NT2/D1 (cell line): Measurements from ENCODE around the gene STPG2.

Experiments used
- DNase-seq: peaks from one replicate; pipeline ENCODE4 v3.0.0-alpha.2; 2011; ENCODE audit warnings: low read depth, low spot score
- H3K27me3 ChIP-seq: 2 replicates; pipeline ENCODE4 v1.6.0; 2011; ENCODE audit warnings: mild to moderate bottlenecking; ENCODE audit not compliant: insufficient read length, insufficient read depth
- H3K36me3 ChIP-seq: 2 replicates; pipeline ENCODE4 v1.6.1; 2011; ENCODE audit warnings: mild to moderate bottlenecking, low read length, mixed read lengths; ENCODE audit not compliant: insufficient read depth, insufficient read length
- H3K4me1 ChIP-seq: 2 replicates; pipeline ENCODE4 v1.5.1; 2011; ENCODE audit not compliant: insufficient read depth, insufficient read length
- H3K4me3 ChIP-seq: 2 replicates; pipeline ENCODE4 v1.5.1; 2011; ENCODE audit warnings: low read depth; ENCODE audit not compliant: insufficient read length
- H3K9ac ChIP-seq: 2 replicates; pipeline ENCODE4 v1.6.0; 2011; ENCODE audit warnings: low read depth; ENCODE audit not compliant: insufficient read length
- H3K9me3 ChIP-seq: 2 replicates; pipeline ENCODE4 v1.5.1; 2011; ENCODE audit warnings: mild to moderate bottlenecking, low read length; ENCODE audit not compliant: insufficient read depth
- SUZ12 ChIP-seq: IDR thresholded peaks from 2 replicates; pipeline ENCODE4 v1.6.1; 2011; ENCODE audit not compliant: insufficient read length, insufficient read depth; ENCODE audit errors: extremely low read depth
- YY1 ChIP-seq: IDR thresholded peaks from 2 replicates; pipeline ENCODE4 v1.6.1; 2011; ENCODE audit not compliant: insufficient read length, insufficient read depth
- ZNF274 ChIP-seq: IDR thresholded peaks from 2 replicates; pipeline ENCODE4 v1.6.1; 2011; ENCODE audit warnings: mild to moderate bottlenecking, low read depth, low read length

STPG2 gene

DNA sequence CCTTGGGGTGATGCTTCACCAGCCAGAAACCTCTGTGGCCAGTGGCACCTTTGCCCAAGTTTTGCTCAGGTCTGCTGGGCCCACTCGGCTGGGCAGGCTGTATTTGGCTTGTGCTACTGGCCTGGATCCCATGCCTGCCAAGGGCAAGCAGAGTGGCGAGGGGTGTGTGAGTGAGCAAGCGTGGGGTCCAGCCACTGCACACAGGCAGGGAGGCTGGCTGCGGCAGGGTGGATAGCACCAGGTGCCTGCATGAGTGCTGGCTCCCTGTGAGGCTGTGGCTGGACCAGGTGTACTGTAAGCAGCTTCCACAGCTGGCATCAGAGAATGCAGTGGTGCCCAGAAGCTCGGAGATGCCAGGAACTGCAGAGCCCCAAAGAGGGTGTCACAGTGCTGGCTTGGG is 478.5 kb downstream of the STPG2 start:
- Histone ChIP-seq H3K4me3 (no peak overlapping the region), H3K4me1 (no peaks in the 10 kb centered on the region)
- no peak for TF ChIP-seq YY1
- no peak for TF ChIP-seq ZNF274
- TF ChIP-seq SUZ12, result no peak

DNA sequence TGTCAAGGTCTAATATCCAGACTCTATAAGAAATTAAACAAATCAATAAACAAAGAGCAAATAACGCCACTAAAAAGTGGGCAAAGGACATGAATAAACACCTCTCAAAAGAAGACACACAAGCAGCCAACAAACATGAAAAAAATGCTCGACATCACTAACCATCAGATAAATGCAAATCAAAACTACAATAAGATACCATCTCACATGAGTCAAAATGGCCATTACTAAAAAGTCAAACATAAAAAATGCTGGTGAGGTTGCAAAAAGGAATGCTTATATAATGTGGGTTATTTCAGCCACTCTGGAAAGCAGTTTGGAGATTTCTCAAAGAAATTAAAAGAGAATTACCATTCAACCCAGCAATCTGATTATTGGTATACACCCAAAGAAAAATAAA is 481.1 kb downstream of the STPG2 start:
- H3K27me3 ChIP-seq, result no peaks in the 10 kb centered on the region
- H3K36me3 ChIP-seq, result no peaks in the 10 kb centered on the region
- DNase-seq, result no peak
- peaks cover 16% of the 10 kb centered on the region; the same call in 1 of the 2 replicates for H3K9me3 ChIP-seq
- no peak overlapping the region for H3K4me3 ChIP-seq
- no peak for TF ChIP-seq ZNF274
- TF ChIP-seq SUZ12, result no peak
- no peak for TF ChIP-seq YY1
- H3K4me1 ChIP-seq, result no peaks in the 10 kb centered on the region
- H3K9ac ChIP-seq, result no peak overlapping the region

More for the DNA sequence above, 478.5 kb downstream of the STPG2 start:
- H3K27me3 ChIP-seq, result no peaks in the 10 kb centered on the region
- H3K9me3 ChIP-seq, result peaks cover 16% of the 10 kb centered on the region; the same call in 1 of the 2 replicates
- DNase-seq, result no peak
- H3K9ac ChIP-seq, result no peak overlapping the region
- H3K36me3 ChIP-seq, result no peaks in the 10 kb centered on the region

DNA sequence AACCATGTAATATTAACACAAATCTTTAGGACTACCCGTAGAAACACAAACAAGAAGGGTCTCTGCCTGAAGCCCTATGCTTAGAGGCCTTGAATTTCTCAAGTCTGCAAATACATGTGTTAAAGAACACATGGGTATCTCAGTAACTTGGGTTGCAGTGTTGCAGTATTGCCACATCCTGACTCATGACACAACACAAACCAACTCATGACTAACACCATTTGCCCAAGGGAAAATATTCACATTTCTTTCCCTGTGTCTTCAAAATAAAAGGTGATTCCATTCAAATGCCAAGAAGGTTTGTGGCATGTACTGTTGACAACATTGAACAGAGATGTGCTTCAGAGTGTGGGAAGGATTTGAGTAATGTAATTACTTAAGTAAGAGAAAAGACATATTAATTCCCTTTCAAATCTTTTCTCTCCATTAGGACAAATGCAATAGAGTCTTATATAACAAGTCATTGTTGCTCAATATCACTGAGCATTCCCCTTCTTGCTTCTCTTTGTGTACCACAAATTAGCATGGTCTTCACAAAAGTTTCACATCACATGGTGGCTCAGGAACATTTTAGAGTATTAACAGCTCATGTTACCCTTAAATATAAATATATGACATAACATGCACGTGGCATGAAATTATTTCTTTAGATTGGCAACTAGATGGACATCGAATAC is 487.1 kb downstream of the STPG2 start:
- Histone ChIP-seq H3K4me3 (no peak overlapping the region), H3K9ac (no peak overlapping the region), H3K36me3 (no peaks in the 10 kb centered on the region), H3K4me1 (no peaks in the 10 kb centered on the region), H3K27me3 (no peaks in the 10 kb centered on the region), H3K9me3 (no peaks in the 10 kb centered on the region)
- DNase-seq, result no peak
- TF ChIP-seq ZNF274 (no peak), YY1 (no peak), SUZ12 (no peak)

DNA sequence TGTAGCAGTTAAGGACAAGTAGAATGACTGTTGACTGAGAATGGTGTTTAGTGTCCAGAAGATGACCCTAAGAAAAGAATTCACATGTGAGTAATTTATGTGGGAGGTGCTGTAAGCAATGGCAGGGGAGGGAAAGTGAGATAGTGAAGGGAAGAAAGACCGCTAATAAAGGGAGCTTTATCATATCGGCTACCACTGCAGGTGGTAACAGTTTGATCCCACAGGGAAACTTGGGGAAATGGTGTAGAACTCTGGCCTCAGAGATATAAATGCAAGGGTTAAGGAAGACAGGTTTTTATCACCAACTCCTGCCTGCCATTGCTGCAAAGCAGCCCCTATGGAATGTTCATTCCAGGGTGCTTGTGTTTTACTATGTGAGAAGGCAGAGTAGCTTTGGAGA is 489.6 kb downstream of the STPG2 start:
- Histone ChIP-seq H3K27me3 (no peaks in the 10 kb centered on the region), H3K9ac (no peak overlapping the region), H3K9me3 (no peaks in the 10 kb centered on the region), H3K4me3 (no peak overlapping the region), H3K4me1 (no peaks in the 10 kb centered on the region), H3K36me3 (no peaks in the 10 kb centered on the region)
- no peak for TF ChIP-seq YY1
- TF ChIP-seq SUZ12, result no peak
- no peak for TF ChIP-seq ZNF274
- DNase-seq, result no peak

DNA sequence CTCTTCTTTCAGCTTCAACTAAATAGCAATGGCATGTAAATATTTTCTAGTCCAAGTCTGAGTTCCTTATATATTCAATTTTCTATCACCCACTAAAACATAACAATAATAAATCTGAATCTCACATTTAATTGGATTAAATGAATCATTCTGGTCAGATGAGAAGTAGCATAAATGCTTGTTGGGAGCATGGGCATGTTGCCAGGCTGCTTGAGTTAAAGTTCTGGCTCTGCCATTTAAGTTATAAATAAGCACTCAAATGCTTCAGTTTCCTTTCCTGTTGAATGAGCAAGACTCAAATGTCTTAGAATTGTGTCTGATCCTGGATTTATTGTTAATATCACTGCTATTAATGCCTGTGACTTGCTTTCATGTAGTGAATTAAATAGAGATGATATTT is 496.3 kb downstream of the STPG2 start:
- Histone ChIP-seq H3K27me3 (no peaks in the 10 kb centered on the region), H3K4me1 (no peaks in the 10 kb centered on the region), H3K36me3 (no peaks in the 10 kb centered on the region), H3K9ac (no peak overlapping the region), H3K4me3 (no peak overlapping the region), H3K9me3 (no peaks in the 10 kb centered on the region)
- no peak for DNase-seq
- TF ChIP-seq ZNF274 (no peak), SUZ12 (no peak), YY1 (no peak)

DNA sequence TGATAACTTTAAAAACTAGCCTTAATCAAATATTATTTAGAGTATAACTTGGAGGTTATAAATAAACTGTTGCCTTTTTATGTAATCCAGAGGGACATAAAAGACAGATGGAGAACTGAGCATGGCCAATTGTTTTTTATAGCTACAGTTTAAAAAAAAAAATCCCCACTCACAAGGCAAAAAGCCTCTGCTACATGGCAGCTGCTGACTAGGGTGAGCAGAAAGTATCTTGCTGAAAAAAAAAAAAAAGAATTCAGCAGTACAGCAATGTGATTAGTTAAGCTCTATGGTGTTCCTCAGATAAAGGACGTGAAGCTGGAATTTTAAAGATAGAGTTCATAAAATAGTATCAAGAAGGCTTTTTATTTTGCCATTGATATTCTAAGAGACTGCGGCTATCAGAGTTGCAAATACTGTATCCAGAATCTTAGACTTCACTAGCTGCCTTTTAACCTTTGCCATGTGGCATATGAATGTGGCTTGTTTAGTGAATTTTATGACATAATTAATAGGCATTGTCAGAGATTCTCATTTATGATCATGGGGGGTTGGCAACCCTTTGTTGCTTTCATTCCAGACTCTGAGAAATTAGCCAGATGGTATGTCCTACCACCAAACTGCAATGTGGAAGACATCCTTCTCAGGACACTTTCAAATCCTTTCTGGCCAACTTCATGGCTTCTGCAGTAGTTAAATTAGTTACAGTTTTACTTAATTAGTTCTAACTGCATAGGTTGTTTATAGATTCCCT is 498.0 kb downstream of the STPG2 start:
- Histone ChIP-seq H3K4me3 (no peak overlapping the region), H3K4me1 (no peaks in the 10 kb centered on the region), H3K9ac (no peak overlapping the region), H3K9me3 (no peaks in the 10 kb centered on the region), H3K27me3 (no peaks in the 10 kb centered on the region), H3K36me3 (no peaks in the 10 kb centered on the region)
- no peak for DNase-seq
- no peak for TF ChIP-seq YY1
- TF ChIP-seq ZNF274, result no peak
- TF ChIP-seq SUZ12, result no peak

DNA sequence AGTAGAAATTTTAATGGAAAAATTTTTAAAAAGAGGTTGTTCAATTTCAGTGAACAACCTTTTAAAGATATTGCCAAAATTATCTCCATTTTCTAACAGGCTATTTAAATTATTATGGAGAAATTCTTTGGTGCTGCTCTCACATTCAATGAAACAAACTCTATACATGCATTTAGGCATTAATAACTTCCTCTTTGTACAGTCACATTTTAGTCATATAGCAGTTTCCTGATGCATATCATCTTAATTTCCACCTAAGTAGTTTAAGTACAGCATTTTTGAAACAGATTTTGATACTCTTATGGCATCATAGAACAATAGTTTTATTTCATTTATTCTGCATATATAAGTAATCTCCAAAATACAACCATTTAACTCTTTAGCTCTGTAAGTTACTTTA is 500.1 kb downstream of the STPG2 start:
- no peak for TF ChIP-seq ZNF274
- no peak for TF ChIP-seq SUZ12
- TF ChIP-seq YY1, result no peak

More for the DNA sequence above, 500.1 kb downstream of the STPG2 start:
- H3K9me3 ChIP-seq, result no peaks in the 10 kb centered on the region
- H3K4me3 ChIP-seq, result no peak overlapping the region
- no peaks in the 10 kb centered on the region for H3K27me3 ChIP-seq
- H3K9ac ChIP-seq, result no peak overlapping the region
- DNase-seq, result no peak
- no peaks in the 10 kb centered on the region for H3K4me1 ChIP-seq
- no peaks in the 10 kb centered on the region for H3K36me3 ChIP-seq
